Muscle layer of colon (tissue), 2 donors: ENCODE measurements around the gene CCDC167.
"Not testable (repeated sequence)": the region's sequence is repeated elsewhere in the genome, so short reads cannot be mapped to it uniquely, and the experiment has no call there.

Experiments
- H3K27ac ChIP-seq: one replicate; pipeline ENCODE4 v1.7.0; 2013; ENCODE audit warnings: low read depth, mild to moderate bottlenecking, low read length, moderate library complexity
- H3K27me3 ChIP-seq, 2 donors: one replicate each; pipeline ENCODE4 v1.7.0; 2013; ENCODE audit warnings: low read length in 2 of 2, mild to moderate bottlenecking in 2 of 2; ENCODE audit not compliant: insufficient read depth in 2 of 2, control insufficient read depth in 1 of 2
- H3K36me3 ChIP-seq: one replicate; pipeline ENCODE4 v1.7.0; 2013; ENCODE audit warnings: mild to moderate bottlenecking, low read length; ENCODE audit not compliant: insufficient read depth
- H3K4me1 ChIP-seq: one replicate; pipeline ENCODE4 v1.7.0; 2013; ENCODE audit warnings: mild to moderate bottlenecking, low read length; ENCODE audit not compliant: insufficient read depth
- H3K4me3 ChIP-seq, 2 donors: one replicate each; pipeline ENCODE4 v1.7.0; 2013; ENCODE audit warnings: low read length in 2 of 2, low read depth in 1 of 2, mild to moderate bottlenecking in 1 of 2, moderate library complexity in 1 of 2
- H3K9ac ChIP-seq: one replicate; pipeline ENCODE4 v1.7.0; 2013; ENCODE audit warnings: low read length
- H3K9me3 ChIP-seq: one replicate; pipeline ENCODE4 v1.7.0; 2013; ENCODE audit warnings: mild to moderate bottlenecking, low read length
- donor health status: abdominal sarcoma.
- donor health status: Adenocarcinoma of cecum.

CCDC167 gene

GRCh38 chr6:37454420-37455140, 45.1 kb downstream of the CCDC167 start:
- Histone ChIP-seq H3K4me3 (peak overlapping the region in 1 of 2 donors; percentile 2), H3K9ac (no peak overlapping the region), H3K4me1 (peaks cover 64% of the 10 kb centered on the region), H3K27me3 (no peaks in the 10 kb centered on the region), H3K27ac (peak overlapping the region; percentile 77), H3K36me3 (peaks cover 41% of the 10 kb centered on the region), H3K9me3 (no peaks in the 10 kb centered on the region)

- H3K4me1 ChIP-seq = peaks cover 60% of the 10 kb centered on the region
- no peaks in the 10 kb centered on the region for H3K27me3 ChIP-seq
- H3K4me3 ChIP-seq = no peak overlapping the region
- H3K9me3 ChIP-seq = no peaks in the 10 kb centered on the region
- H3K27ac ChIP-seq = peak overlapping the region; percentile 77
- H3K36me3 ChIP-seq = peaks cover 36% of the 10 kb centered on the region
- H3K9ac ChIP-seq = no peak overlapping the region
Measured at GRCh38 chr6:37452522-37452921, 47.2 kb downstream of the CCDC167 start.

GRCh38 chr6:37451441-37452193, 48.1 kb downstream of the CCDC167 start:
- no peak overlapping the region for H3K9ac ChIP-seq
- no peak overlapping the region for H3K4me3 ChIP-seq

DNA sequence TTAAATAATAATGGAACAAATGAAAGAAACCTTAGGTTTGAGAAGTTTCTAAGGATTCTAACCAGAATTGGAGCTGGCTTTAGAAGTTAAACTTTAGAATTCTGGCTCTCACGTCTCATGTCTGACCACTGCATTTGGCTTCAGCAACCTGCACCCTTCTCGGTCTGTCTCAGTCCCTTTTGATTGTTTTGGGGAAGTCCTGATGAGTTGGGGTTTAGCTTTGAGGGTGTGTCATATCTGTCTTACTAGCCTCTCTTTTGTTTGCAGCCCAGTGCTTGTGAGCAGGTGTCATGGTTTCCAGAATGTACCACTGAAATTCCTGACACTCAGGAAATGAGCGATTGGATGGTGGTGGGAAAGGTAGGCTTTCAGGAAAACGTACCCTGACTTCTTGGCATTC, 49.7 kb downstream of the CCDC167 start:
- Histone ChIP-seq H3K27me3 (no peaks in the 10 kb centered on the region), H3K4me3 (no peak overlapping the region), H3K36me3 (peaks cover 58% of the 10 kb centered on the region), H3K9me3 (no peaks in the 10 kb centered on the region), H3K9ac (no peak overlapping the region), H3K27ac (no peak overlapping the region), H3K4me1 (peaks cover 34% of the 10 kb centered on the region)

More at GRCh38 chr6:37451441-37452193, 48.1 kb downstream of the CCDC167 start:
- H3K27ac ChIP-seq = peak overlapping the region; percentile 61
- H3K27me3 ChIP-seq = no peaks in the 10 kb centered on the region
- no peaks in the 10 kb centered on the region for H3K9me3 ChIP-seq
- H3K36me3 ChIP-seq = peaks cover 43% of the 10 kb centered on the region
- peaks cover 51% of the 10 kb centered on the region for H3K4me1 ChIP-seq

- not testable (repeated sequence) for H3K27me3 ChIP-seq, H3K9ac ChIP-seq, H3K9me3 ChIP-seq
- H3K4me3 ChIP-seq = peak overlapping the region in 1 of 2 donors; percentile 19
- peaks cover 43% of the 10 kb centered on the region for H3K36me3 ChIP-seq
- peak overlapping the region; percentile 33 for H3K27ac ChIP-seq
- H3K4me1 ChIP-seq = peaks cover 18% of the 10 kb centered on the region
Measured at GRCh38 chr6:37443216-37443542, 56.5 kb downstream of the CCDC167 start.

DNA sequence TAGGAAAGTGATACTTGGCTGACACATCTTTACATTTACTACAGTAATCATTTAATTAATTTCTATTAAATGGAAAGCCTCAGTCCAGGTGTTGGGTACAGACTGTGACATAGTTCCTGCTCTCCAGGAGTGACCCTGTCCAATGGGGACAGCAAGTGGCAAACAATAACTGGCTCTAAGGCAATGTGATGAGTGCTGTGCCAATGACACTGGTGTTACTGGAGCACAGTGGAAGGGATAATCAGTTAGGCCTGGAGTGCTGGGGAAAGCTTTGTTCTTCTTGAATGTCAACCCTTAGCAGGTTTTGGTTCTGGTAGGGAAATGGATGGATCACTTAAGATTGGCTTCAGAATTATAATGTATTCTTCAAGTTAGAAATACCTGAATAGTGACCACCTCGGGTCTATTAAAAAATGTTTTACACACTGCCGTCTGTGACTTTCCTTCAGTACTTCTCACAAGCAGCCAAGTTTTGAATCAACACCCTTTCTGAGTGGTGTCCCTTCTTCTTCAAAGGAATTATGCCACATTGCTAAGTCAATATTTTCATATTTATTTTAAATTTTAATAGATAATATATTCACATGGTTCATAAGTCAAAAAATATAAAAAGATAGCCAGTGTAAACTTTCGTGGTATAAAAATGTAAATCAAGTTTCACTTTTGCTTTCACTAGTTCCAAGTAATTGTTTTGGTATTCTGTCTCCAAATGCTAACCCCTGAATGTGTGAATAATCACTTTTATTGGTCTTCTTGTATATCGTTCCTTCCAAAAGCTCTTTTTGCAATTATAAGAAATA, 57.1 kb downstream of the CCDC167 start:
- peak overlapping the region; percentile 16 for H3K9ac ChIP-seq
- peak overlapping the region in 1 of 2 donors; percentile 50 for H3K4me3 ChIP-seq
- H3K36me3 ChIP-seq = peaks cover 48% of the 10 kb centered on the region
- no peaks in the 10 kb centered on the region for H3K27me3 ChIP-seq
- peaks cover 18% of the 10 kb centered on the region for H3K4me1 ChIP-seq
- no peaks in the 10 kb centered on the region for H3K9me3 ChIP-seq
- peak overlapping the region; percentile 73 for H3K27ac ChIP-seq

DNA sequence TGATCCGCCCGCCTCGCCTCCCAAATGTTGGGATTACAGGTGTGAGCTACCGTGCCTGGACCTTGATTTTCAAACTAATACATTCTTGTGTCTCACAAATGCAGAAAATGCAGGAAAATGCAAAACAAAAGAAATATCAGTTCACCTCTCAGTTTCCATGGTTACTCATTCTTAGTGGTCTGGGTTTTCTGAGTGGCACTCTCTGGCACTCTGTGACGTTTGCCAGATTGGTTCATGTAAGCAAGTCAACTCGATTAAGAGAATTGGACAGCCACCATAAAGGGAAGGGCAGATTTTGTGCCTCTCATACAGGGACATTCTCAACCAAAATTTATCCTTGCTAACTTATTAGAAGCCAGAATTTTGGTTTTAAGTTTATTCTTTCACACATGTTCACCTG, 58.0 kb downstream of the CCDC167 start:
- Histone ChIP-seq H3K4me1 (peaks cover 18% of the 10 kb centered on the region), H3K27ac (no peak overlapping the region), H3K9me3 (no peaks in the 10 kb centered on the region), H3K4me3 (no peak overlapping the region), H3K9ac (no peak overlapping the region), H3K27me3 (no peaks in the 10 kb centered on the region), H3K36me3 (peaks cover 48% of the 10 kb centered on the region)

- no peak overlapping the region for H3K27ac ChIP-seq
Measured at GRCh38 chr6:37438930-37439329, 60.8 kb downstream of the CCDC167 start.

DNA sequence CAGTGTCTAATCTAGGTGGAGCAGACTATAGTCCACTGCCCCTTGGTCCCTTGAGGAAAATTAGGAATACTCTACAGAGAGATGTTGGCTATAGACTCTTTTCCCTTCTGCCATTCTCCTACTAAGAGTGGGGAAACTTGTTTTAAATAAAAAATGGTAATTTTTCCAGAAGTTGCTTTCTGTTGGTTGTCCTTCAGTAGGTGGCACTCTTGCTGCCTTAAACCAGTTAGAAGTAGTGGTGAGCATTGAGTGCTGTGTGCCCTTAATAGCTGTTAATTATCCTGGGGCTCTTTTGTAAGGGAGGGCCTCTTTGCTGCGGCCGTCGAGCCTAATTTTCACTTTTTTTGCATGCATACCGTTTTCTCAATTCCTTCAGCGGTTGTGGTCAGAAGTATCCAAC, 63.9 kb downstream of the CCDC167 start:
- Histone ChIP-seq H3K27me3 (no peaks in the 10 kb centered on the region), H3K9me3 (no peaks in the 10 kb centered on the region), H3K36me3 (peaks cover 36% of the 10 kb centered on the region), H3K4me1 (peaks cover 20% of the 10 kb centered on the region), H3K9ac (no peak overlapping the region), H3K4me3 (no peak overlapping the region), H3K27ac (no peak overlapping the region)

More at GRCh38 chr6:37438930-37439329, 60.8 kb downstream of the CCDC167 start:
- Histone ChIP-seq H3K4me3 (no peak overlapping the region), H3K9me3 (no peaks in the 10 kb centered on the region), H3K27me3 (no peaks in the 10 kb centered on the region), H3K4me1 (peaks cover 34% of the 10 kb centered on the region), H3K36me3 (peaks cover 37% of the 10 kb centered on the region), H3K9ac (no peak overlapping the region)

GRCh38 chr6:37435373-37435772, 64.3 kb downstream of the CCDC167 start:
- no peaks in the 10 kb centered on the region for H3K27me3 ChIP-seq
- peaks cover 20% of the 10 kb centered on the region for H3K4me1 ChIP-seq
- H3K4me3 ChIP-seq = no peak overlapping the region
- no peak overlapping the region for H3K27ac ChIP-seq
- H3K9ac ChIP-seq = no peak overlapping the region
- H3K9me3 ChIP-seq = no peaks in the 10 kb centered on the region
- H3K36me3 ChIP-seq = peaks cover 34% of the 10 kb centered on the region

- H3K4me1 ChIP-seq = peaks cover 20% of the 10 kb centered on the region
- no peaks in the 10 kb centered on the region for H3K27me3 ChIP-seq
- no peaks in the 10 kb centered on the region for H3K9me3 ChIP-seq
- H3K36me3 ChIP-seq = peaks cover 30% of the 10 kb centered on the region
- H3K9ac ChIP-seq = peak overlapping the region; percentile 94
- H3K4me3 ChIP-seq = peak overlapping the region; percentile 71 to 85
- H3K27ac ChIP-seq = peak overlapping the region; percentile 93
Measured at GRCh38 chr6:37433657-37434271, 65.9 kb downstream of the CCDC167 start.
